Globus pallidus (tissue), 1 donor: ENCODE measurements around the gene ASB18.
"Not testable (repeated sequence)": the region's sequence is repeated elsewhere in the genome, so short reads cannot be mapped to it uniquely, and the experiment has no call there.

Source experiments
- DNase-seq: peaks from one replicate; pipeline ENCODE4 v3.0.0-alpha.2; 2015; ENCODE audit warnings: low spot score

ASB18 gene, protein sequence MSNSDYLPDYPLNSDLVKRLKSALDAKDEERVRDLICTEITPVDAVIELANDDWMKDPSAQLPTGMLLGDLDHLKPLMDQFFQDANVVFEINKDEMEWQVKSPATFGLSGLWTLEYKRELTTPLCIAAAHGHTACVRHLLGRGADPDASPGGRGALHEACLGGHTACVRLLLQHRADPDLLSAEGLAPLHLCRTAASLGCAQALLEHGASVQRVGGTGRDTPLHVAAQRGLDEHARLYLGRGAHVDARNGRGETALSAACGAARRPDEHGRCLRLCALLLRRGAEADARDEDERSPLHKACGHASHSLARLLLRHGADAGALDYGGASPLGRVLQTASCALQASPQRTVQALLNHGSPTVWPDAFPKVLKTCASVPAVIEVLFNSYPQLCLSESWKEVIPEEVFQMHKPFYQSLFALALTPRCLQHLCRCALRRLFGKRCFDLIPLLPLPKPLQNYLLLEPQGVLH

GRCh38 chr2:236264256-236264655, at the start of gene ASB18:
Gene ASB18 (minus strand): TSS chr2:236264406. CDS start chr2:236264345, 61 bp downstream.
- no peak for DNase-seq

GRCh38 chr2:236311286-236311685, 47.1 kb upstream of the ASB18 start:
- DNase-seq: no peak

DNA sequence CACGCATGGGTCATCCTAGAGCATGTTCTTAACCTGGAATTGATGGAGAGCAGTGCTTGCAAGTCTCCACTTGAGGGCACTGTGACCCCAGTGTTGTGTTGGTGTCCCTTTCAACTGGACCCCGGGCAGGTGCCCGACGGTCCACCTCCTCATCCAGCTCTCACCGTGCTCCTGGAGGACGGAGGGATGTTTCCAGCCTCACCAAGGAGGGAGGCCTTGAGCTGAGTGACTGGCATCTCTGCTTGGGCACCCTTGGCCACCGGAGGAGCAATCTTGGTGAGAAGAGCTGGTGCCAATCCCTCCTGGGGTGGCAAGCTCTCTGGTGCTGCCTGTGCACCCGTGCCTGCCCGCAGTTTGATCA, 45.4 kb upstream of the ASB18 start:
- no peak for DNase-seq

- DNase-seq: no peak
Observed at GRCh38 chr2:236308855-236309668, 44.9 kb upstream of the ASB18 start.

- DNase-seq: no peak
Observed at GRCh38 chr2:236307641-236308040, 43.4 kb upstream of the ASB18 start.

GRCh38 chr2:236306825-236307540, 42.8 kb upstream of the ASB18 start:
- DNase-seq: no peak

GRCh38 chr2:236305964-236306605, 41.9 kb upstream of the ASB18 start:
- DNase-seq: no peak

- no peak for DNase-seq
Observed at GRCh38 chr2:236305531-236305930, 41.3 kb upstream of the ASB18 start.

GRCh38 chr2:236303935-236304334, 39.7 kb upstream of the ASB18 start:
- no peak for DNase-seq

- DNase-seq: no peak
Observed at GRCh38 chr2:236302555-236302954, 38.3 kb upstream of the ASB18 start.

- peak; percentile 35 for DNase-seq
Observed at GRCh38 chr2:236298924-236299475, 34.8 kb upstream of the ASB18 start.

DNA sequence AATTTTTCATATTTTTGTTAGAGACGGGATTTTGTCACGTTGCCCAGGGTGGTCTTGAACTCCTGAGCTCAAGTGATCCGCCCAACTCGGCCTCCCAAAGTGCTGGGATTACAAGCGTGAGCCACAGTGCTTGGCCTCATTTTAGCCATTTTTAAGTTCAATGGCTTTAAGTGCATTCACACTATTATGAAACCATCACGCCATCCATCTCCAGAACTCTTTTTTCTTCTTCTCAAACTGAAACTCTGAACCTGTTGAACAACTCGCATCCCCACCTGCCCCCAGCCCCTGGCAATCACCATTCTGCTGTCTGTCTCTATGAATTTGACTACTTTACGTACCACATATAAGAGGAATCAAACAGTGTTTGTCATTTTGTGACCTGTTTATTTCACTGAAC, 31.3 kb upstream of the ASB18 start:
- no peak for DNase-seq

DNA sequence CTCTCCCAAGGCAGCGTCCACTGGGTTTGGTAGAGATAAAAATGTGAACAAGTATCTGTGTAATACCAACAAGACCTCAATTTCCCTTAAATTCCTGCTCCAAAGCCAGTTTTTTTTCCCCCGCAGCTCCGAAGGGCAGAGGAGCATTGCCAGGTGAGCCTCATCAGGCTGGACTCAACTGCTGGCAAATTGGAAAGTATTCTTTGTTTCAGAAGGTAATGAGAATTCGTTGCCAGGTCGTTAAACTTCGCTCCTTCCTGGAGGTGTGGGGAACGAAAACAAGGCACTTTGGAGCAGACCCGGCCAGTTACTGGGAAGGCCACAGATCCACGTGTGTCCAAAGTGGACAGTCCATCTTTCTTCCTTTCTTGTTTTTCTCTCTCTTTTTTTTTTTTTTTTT, 30.4 kb upstream of the ASB18 start:
- DNase-seq: no peak

GRCh38 chr2:236293241-236293810, 29.1 kb upstream of the ASB18 start:
- DNase-seq: no peak

- DNase-seq: no peak
Observed at GRCh38 chr2:236291911-236292310, 27.7 kb upstream of the ASB18 start.

- no peak for DNase-seq
Observed at GRCh38 chr2:236291476-236291875, 27.3 kb upstream of the ASB18 start.

DNA sequence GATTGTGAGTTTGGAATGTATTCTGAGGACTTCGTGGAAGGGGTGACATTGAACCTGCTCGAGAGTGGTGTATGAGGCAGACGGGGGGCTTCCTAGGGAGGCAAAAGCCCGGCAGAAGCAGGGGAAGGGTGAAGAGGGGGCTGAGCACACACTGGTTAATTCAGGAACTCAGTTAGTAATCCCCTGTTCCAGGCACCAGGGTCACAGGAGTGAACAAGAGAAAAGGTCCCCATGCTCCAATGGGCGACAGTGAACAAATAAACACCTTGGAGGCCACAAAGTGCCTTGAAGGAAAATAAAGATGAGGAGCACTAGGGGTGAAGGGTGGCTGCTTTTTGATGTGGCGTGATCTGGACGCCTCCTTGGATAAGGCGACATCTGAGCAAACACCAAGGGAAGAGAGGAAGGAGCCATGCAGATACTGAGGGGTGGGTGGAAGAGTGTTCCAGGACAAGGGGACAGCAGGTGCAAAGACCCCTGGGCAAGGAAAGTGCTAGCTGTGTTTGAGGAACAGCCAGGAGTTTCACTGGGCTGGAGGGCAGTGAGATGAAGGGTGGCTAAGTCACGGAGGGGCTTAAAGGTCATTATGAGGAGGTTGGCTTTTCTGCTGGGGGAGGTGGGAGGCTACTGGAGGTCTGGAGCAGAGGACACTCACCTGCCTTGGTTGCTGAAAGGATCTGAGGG, 26.7 kb upstream of the ASB18 start:
- no peak for DNase-seq

GRCh38 chr2:236289766-236290462, 25.7 kb upstream of the ASB18 start:
- no peak for DNase-seq

GRCh38 chr2:236288373-236288772, 24.2 kb upstream of the ASB18 start:
- DNase-seq: not testable (repeated sequence)

- DNase-seq: no peak
Observed at GRCh38 chr2:236287656-236288055, 23.4 kb upstream of the ASB18 start.
